SH-SY5Y (cell line): ENCODE measurements around the gene NRK.

Experiments
- GATA2 ChIP-seq: IDR thresholded peaks from 2 replicates; pipeline ENCODE4 v1.6.1; 2011; ENCODE audit warnings: mild to moderate bottlenecking, low read depth, low read length
- GATA3 ChIP-seq: IDR thresholded peaks from 2 replicates; pipeline ENCODE4 v1.6.1; 2011; ENCODE audit warnings: low read depth, mild to moderate bottlenecking, low read length, moderate library complexity

DNA sequence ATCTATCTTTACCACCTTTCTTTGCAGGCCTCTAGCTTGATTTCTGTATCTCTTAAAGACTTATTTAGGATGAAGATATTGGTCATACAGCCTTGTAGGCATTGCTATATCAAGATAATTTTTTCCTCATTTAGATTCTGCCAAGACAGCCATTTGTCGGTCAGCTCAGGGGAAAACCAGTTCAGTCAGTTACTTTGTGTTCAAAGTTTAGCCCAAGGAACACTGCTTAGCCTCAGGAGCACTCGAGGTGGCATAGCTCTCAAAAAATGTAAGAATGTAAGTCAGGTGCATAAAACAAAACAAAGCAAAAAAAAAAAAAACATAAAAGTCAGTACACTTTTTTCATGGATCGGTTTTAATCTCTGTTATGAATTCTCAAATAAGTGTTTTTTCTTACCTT lies 43.4 kb downstream of the NRK start:
- no peak for TF ChIP-seq GATA2
- no peak for TF ChIP-seq GATA3
